GM18498 (cell line): ENCODE measurements around the gene AFM.

Experiments used
- ATAC-seq: cut with Tn5 transposase; IDR thresholded peaks from one replicate; pipeline ENCODE4 v1.9.1; 2021; ENCODE audit warnings: mild to moderate bottlenecking, moderate library complexity; ENCODE audit not compliant: unreplicated experiment

Gene AFM

DNA sequence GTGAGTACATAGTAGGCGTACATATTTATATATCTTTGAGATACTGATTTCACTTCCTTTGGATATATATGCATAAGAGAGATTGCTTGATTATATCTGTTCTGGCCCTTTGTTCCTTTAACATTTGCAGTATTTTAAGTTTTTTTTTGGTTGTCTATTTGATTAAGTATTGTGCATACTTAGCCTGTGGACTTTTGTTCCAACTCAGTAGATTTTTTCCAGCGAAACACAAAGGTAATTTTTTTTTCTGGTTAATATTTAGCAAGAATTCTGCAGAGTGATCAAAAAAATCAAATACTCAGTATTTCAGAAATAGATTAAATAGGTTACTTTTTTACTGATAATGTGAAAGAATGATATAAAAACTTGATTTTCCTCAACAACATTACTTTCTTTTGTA, at the start of gene AFM:
Gene AFM, plus strand, starts transcription at position 388 of the 400 bp plus-strand sequence. CDS start 31 bp downstream, outside the sequence.
- ATAC-seq = no peak

GRCh38 chr4:73431813-73432168, 49.8 kb upstream of the AFM start:
- ATAC-seq = no peak

DNA sequence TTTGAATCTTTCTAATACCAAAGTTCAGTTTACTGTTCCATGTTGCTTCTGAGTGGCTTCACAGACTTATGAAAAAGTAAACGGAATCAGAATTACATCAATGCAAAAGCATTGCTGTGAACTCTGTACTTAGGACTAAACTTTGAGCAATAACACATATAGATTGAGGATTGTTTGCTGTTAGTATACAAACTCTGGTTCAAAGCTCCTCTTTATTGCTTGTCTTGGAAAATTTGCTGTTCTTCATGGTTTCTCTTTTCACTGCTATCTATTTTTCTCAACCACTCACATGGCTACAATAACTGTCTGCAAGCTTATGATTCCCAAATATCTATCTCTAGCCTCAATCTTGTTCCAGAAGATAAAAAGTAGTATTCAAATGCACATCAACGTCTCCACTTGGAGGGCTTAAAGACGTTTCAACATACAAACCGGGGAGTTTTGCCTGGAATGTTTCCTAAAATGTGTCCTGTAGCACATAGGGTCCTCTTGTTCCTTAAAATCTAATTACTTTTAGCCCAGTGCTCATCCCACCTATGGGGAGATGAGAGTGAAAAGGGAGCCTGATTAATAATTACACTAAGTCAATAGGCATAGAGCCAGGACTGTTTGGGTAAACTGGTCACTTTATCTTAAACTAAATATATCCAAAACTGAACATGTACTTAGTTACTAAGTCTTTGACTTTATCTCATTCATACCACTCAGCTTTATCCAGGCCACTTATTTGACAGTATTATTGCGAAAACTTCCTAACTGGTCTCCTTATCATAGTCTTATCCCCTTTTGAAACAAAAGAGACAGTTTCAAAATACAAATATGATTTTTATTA, 49.2 kb upstream of the AFM start:
- no peak for ATAC-seq

DNA sequence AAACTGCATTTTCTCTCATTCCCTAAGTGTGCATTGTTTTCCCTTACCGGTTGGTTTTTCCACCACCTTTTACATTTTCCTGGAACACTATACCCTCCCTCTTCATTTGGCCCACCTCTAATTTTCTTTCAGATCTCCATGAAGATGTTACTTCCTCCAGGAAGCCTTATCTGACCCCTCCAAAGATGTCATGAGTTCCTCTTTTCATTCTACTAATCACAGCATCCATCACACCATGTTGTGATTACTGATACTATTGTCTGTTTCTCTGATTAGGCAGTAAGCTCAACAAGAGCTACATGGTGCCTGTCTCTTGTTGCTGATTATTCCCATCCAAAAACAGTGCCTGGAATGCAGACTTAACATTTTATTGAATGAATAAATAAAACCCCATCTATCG, 48.4 kb upstream of the AFM start:
- no peak for ATAC-seq

DNA sequence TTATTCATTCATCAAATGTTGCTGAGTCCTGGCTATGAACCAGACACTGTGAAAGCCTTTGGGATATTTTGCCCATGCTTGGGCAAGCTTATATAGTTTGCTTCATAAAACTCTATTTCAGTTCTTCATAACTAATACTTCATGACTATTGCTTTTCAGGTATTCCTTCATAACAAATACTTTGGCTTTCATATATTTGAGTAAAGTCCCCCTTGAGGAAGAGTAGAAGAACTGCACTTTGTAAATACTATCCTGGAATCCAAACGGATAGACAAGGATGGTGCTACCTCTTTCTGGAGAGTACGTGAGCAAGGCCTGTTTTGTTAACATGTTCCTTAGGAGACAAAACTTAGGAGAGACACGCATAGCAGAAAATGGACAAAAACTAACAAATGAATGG, 47.2 kb upstream of the AFM start:
- peak; percentile 65 for ATAC-seq

DNA sequence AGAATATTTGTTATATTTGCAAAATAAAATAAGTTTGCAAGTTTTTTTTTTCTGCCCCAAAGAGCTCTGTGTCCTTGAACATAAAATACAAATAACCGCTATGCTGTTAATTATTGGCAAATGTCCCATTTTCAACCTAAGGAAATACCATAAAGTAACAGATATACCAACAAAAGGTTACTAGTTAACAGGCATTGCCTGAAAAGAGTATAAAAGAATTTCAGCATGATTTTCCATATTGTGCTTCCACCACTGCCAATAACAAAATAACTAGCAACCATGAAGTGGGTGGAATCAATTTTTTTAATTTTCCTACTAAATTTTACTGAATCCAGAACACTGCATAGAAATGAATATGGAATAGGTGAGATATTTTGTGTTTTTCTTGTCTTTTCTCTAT, 45.6 kb upstream of the AFM start, which contains the start of gene AFP:
Gene AFP, plus strand, starts transcription at position 238 of the 400 bp plus-strand sequence. Its CDS starts 42 bp downstream, at position 280.
- no peak for ATAC-seq

- ATAC-seq = no peak
Observed at GRCh38 chr4:73436674-73437557, 44.6 kb upstream of the AFM start.

- no peak for ATAC-seq
Observed at GRCh38 chr4:73437558-73437956, 44.0 kb upstream of the AFM start.

DNA sequence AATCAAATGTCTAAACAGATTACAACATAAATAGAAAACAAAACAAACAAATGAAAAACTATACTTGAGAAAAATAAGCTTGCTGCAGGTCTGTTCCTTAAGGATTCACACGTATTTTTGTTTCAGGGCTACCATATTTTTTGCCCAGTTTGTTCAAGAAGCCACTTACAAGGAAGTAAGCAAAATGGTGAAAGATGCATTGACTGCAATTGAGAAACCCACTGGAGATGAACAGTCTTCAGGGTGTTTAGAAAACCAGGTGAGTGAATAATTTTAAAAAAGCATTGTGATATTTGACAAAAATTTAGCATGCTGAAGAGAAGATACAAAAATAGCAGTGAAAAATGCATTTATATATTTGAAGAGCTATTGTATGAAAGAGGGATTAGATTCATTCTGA, 43.5 kb upstream of the AFM start:
- ATAC-seq = no peak

DNA sequence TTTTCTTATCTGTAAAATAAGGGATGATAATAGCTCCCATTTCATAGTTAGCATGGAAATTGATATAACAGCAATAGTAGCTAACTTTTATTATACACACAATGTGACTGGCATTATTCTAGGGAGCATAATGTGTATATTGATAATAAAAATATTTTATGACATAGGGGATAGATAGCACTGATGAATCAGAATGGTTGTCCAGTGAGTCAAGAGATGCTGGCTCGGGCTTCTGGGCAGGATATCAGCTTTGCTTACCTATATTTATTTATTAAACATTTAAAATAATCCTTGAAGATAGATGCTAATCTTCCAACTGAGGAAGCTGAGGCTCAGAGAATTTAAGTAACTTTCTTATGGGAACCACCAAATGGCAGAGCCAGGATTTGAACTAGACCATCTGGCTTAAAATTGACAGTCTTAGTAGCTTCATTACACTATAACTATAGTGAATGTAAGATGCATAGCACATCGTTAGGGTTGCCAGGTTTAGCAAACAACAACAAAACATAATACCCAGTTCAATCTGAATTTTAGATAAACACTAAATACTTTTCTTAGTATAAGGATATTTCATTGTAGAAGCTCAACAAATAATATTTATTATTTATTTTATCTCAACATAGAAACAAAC, 42.8 kb upstream of the AFM start:
- ATAC-seq = no peak

DNA sequence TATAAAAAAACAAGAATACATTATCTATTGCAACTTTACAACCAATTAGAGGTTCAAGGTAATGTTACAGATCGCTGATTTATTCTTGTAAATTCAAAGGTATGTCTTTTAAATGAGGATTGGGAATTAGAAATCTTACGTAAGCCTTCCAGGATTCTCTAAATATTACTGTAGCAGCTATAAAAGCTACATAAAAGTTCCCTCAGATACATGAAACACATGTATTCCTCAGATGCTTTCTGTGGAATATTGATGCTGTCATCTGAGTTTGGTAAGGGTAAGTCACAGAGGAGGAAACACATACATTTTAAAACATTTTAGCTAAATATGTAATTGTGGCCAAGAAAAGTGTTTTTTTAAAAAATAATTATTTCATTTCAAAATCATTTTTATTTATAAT, 42.1 kb upstream of the AFM start:
- no peak for ATAC-seq

DNA sequence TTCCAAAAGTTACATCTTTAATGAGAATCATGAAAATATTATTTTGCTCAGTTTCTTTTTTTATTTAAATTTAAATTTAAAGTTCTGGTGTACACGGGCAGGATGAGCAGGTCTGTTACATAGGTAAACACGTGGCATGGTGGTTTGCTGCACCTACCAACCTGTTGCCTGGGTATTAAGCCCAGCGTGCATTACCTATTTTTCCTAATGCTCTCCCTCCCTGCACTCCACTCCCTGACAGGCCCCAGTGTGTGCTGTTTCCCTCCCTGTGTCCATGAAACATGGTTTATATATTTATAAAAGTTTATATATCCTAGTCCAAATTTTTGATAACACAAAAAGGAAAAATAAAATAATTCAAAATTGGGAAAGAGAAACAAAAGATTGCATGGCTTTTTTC, 41.6 kb upstream of the AFM start:
- ATAC-seq = no peak

- ATAC-seq = no peak
Observed at GRCh38 chr4:73440653-73441052, 40.9 kb upstream of the AFM start.

- no peak for ATAC-seq
Observed at GRCh38 chr4:73442275-73442674, 39.3 kb upstream of the AFM start.

DNA sequence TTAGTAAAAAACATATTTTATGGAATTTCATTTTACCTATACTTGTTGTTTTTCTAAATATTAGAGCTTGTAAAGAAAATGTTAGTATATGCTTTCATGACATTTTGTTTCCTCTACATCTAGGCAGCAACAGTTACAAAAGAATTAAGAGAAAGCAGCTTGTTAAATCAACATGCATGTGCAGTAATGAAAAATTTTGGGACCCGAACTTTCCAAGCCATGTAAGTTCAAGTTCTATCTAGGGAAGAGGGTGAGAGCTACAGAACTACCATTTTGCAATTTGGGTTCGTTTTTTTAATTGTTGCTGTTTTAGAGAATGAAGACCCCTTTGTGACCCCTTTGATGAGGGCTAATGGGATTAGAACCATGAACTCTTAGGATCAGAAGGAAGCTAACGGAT, 38.3 kb upstream of the AFM start:
- no peak for ATAC-seq

- no peak for ATAC-seq
Observed at GRCh38 chr4:73445383-73446335, 35.9 kb upstream of the AFM start.

DNA sequence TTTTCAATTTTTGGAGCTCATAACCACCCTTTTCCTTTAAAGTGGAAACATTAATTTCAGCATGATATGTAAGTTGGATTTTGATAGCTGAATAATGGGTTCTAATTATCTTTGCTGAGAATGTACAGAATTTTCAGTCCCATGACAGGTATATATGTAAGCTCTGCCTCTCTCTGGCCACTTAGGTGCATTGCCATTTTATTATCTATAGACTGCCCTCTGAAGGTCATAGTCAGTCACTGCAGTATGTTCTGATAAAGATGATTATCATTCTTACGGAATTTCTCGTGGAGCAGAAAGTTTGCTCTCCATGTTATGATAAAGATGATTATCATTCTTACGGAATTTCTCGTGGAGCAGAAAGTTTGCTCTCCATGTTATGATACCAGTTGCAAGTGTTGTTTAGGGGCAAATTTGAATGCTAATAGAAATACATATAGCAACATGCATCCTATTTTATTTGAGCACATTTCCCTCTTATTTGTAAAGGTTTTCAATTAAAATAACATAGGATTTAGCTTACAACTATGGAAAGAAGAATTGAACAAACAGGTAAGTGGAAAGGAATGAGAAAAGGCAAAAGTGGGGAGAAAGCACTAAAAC, 35.1 kb upstream of the AFM start:
- ATAC-seq = peak; percentile 99

- ATAC-seq = no peak
Observed at GRCh38 chr4:73447671-73448070, 33.9 kb upstream of the AFM start.

DNA sequence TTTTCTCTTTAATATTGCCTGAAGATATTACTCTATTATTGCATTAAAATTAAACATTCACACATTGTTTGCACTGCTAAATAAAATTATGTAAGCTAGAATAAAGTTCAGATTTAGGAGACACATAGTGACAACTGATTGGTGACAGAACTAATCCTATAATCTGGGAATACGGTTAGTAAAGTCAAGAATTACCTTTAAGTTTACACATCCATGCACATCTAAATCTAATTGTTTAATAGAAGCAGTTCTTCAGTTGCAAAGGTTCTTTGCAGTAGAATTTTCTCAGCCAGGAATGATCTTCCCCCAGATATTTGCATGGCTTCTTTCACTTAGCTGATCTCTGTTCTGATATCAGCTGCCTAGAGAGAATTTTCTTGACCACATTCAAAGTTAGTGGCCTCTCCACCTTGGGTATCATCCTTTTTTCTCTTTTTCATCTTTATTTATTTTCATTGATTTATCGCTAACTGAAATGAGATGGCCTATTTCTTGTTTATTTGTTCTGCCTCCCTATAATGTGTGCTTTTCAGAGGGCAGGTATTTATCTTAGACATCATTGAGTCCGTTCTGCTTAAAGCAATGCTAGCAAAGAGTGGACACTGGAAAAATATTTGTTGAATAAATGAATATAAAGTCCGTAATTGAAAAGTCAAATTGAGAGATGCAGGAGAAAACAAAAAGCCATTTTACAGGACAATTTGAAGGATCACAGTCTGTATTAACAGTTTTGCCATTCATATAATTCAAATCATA, 32.9 kb upstream of the AFM start:
- ATAC-seq = no peak
